HepG2 (cell line): ENCODE results near the gene EDN3. TPM values are rescaled to one million over a fixed set of nuclear protein-coding genes. Genes with fewer than 3 reads are reported as not detected.

Source experiments
- ATAC-seq: fragments of 200-7000 bp; cut with Tn5 transposase; 3 replicates; pipeline ENCODE4 v1.9.1; 2020; ENCODE audit warnings: mild to moderate bottlenecking, moderate library complexity
- BruUV-seq: library from RNA; stranded (reverse); fragments of 400-500 nt; replicated peaks from 2 replicates; lab custom pipeline; 2021; lab: Mats Ljungman, UMichigan
- CTCF ChIA-PET: fragments of 300-600 bp; formaldehyde crosslinking; extraction: SDS; loops from one replicate; lab custom pipeline; 2021; ENCODE audit warnings: low total read pairs, inconsistent platforms, low intra/inter-chr PET ratio; lab: Yijun Ruan, JAX
- POLR2A ChIA-PET: fragments of 350-600 bp; sonication (Branson Sonifier 250); formaldehyde crosslinking; loops from one replicate; lab custom pipeline; 2020; ENCODE audit warnings: antibody characterized with exemption, inconsistent platforms; lab: Yijun Ruan, JAX
- DNase-seq: peaks from one replicate; pipeline ENCODE4 v3.0.0-alpha.2; 2015; ENCODE audit warnings: low spot score
- FAIRE-seq: peaks from 3 replicates; lab custom pipeline; 2011; peaks lifted over from hg19 to GRCh38; lab: Jason Lieb, UNC
- H2AFZ ChIP-seq: one replicate; pipeline ENCODE4 v1.6.1; 2011; ENCODE audit warnings: low read length, inconsistent platforms
- H3K27ac ChIP-seq: fragments of 300-600 bp; 3 replicates; pipeline ENCODE4 v1.8.0; 2011; ENCODE audit warnings: mixed run types, mild to moderate bottlenecking, mixed read lengths, low read length, inconsistent platforms; ENCODE audit not compliant: insufficient read depth; ENCODE audit errors: extremely low read length
- H3K27me3 ChIP-seq, 2 experiments: fragments of 200-600 bp in 1 of 2; 2 replicates in 1 of 2; 3 replicates in 1 of 2; pipeline versions ENCODE4 v1.6.0 to v1.8.0; 2011; ENCODE audit warnings: low read length in 2 of 2, mild to moderate bottlenecking in 2 of 2, moderate library complexity in 2 of 2, inconsistent platforms in 1 of 2; ENCODE audit not compliant: insufficient read depth in 2 of 2, control insufficient read depth in 1 of 2
- H3K36me3 ChIP-seq, 2 experiments: fragments of 200-600 bp in 1 of 2; replicated peaks in 1 of 2; 2 replicates in 1 of 2; 3 replicates in 1 of 2; pipeline versions ENCODE4 v1.5.1 to v1.8.0; 2011; ENCODE audit warnings: low read length in 2 of 2, inconsistent platforms in 1 of 2; ENCODE audit not compliant: insufficient read depth in 2 of 2, control insufficient read depth in 1 of 2
- H3K4me1 ChIP-seq: 2 replicates; pipeline ENCODE4 v1.5.1; 2012; ENCODE audit warnings: low read length, inconsistent platforms; ENCODE audit not compliant: insufficient read depth
- H3K4me2 ChIP-seq: 2 replicates; pipeline ENCODE4 v1.6.0; 2011; ENCODE audit warnings: low read depth, low read length, inconsistent platforms
- H3K4me3 ChIP-seq, 3 experiments: fragments of 200-600 bp in 1 of 3; sonication (generic), shearing (Covaris generic) in 1 of 3; replicated peaks in 1 of 3; 2 replicates each; pipeline ENCODE4 v1.5.1; 2011 to 2016; ENCODE audit warnings: low read length in 3 of 3, inconsistent platforms in 2 of 3, low read depth in 2 of 3, mild to moderate bottlenecking in 2 of 3, control low read depth in 1 of 3, mixed read lengths in 1 of 3; ENCODE audit not compliant: insufficient read depth in 1 of 3
- H3K79me2 ChIP-seq: one replicate; pipeline ENCODE4 v1.6.1; 2011; ENCODE audit warnings: low read length, inconsistent platforms; ENCODE audit not compliant: insufficient read depth
- H3K9ac ChIP-seq: 2 replicates; pipeline ENCODE4 v1.6.0; 2011; ENCODE audit warnings: mild to moderate bottlenecking, low read depth, low read length, inconsistent platforms; ENCODE audit not compliant: insufficient read depth
- H3K9me3 ChIP-seq: 2 replicates; pipeline ENCODE4 v1.5.1; 2012; ENCODE audit warnings: mild to moderate bottlenecking, low read length
- H4K20me1 ChIP-seq: 2 replicates; pipeline ENCODE4 v1.6.0; 2011; ENCODE audit warnings: inconsistent platforms, mild to moderate bottlenecking, low read length, moderate library complexity; ENCODE audit not compliant: insufficient read depth
- CBX1 ChIP-seq: IDR thresholded peaks from one replicate; pipeline ENCODE4 v1.6.1; 2016; ENCODE audit warnings: antibody characterized with exemption, low read depth
- CENPX ChIP-seq: sonication (generic); formaldehyde crosslinking; IDR thresholded peaks from 2 replicates; pipeline ENCODE4 v1.9.0; 2021; ENCODE audit warnings: mild to moderate bottlenecking, missing genetic modification reagents, moderate library complexity
- DR1 ChIP-seq: sonication (generic); formaldehyde crosslinking; IDR thresholded peaks from 2 replicates; pipeline ENCODE4 v1.8.0; 2021; ENCODE audit warnings: mild to moderate bottlenecking, missing genetic modification reagents, inconsistent platforms
- HMG20B ChIP-seq: conservative IDR thresholded peaks from 2 replicates; pipeline ENCODE4 v1.6.1; 2016; ENCODE audit warnings: missing genetic modification reagents, missing compliant biosample characterization
- SP4 ChIP-seq: sonication (generic); formaldehyde crosslinking; IDR thresholded peaks from 2 replicates; pipeline ENCODE4 v1.8.1; 2023; ENCODE audit warnings: mild to moderate bottlenecking, missing genetic modification reagents
- U2AF1 ChIP-seq: fragments of 200-400 bp; formaldehyde crosslinking; optimal IDR thresholded peaks from 2 replicates; pipeline ENCODE3; 2017; ENCODE audit warnings: mild to moderate bottlenecking, low read depth, low read length
- ZFP36L1 ChIP-seq: sonication (generic); formaldehyde crosslinking; IDR thresholded peaks from 2 replicates; pipeline ENCODE4 v1.8.0; 2022; ENCODE audit warnings: mild to moderate bottlenecking, missing genetic modification reagents, moderate library complexity
- ZNF430 ChIP-seq: sonication (generic); formaldehyde crosslinking; IDR thresholded peaks from 2 replicates; pipeline ENCODE4 v1.9.0; 2021; ENCODE audit warnings: mild to moderate bottlenecking, missing genetic modification reagents
- ZNF546 ChIP-seq: sonication (generic); formaldehyde crosslinking; conservative IDR thresholded peaks from 2 replicates; pipeline ENCODE4 v1.8.1; 2023; ENCODE audit warnings: mild to moderate bottlenecking, missing genetic modification reagents
- WGBS: methylation state at CpG from one replicate; pipeline ENCODE4 v1.1.6; 2017; ENCODE audit warnings: low lambda C conversion rate; 5-methylcytosine and 5-hydroxymethylcytosine counted together
- in situ Hi-C: cut with HindIII; loops from 2 replicates; pipeline ENCODE4 v1.10.0; 2017; ENCODE audit warnings: low pct_unique_long_range_greater_than_20kb; ENCODE audit not compliant: extremely low pct_ligation_motif_present
- intact Hi-C: fragments of 100-400 bp; cut with micrococcal nuclease; formaldehyde crosslinking; loops from one replicate; pipeline ENCODE4 v1.10.0; 2022; ENCODE audit not compliant: unreplicated experiment
- polyA plus RNA-seq, 8 experiments: library from polyadenylated mRNA; depleted of rRNA in 3 of 8; stranded (reverse) in 7 of 8; unstranded in 1 of 8; fragments of >200 nt; fragmentation: Illumina TruSeq in 4 of 8; extraction: Trizol in 4 of 8; gene quantifications; 2 replicates each; pipeline versions ENCODE4 v1.2.1 to v1.2.3, GENCODE V29; 2011 to 2016; ENCODE audit warnings: low read depth in 4 of 8, missing spikeins in 1 of 8, mixed read lengths in 1 of 8; ENCODE audit not compliant: insufficient read depth in 1 of 8
- total RNA-seq, 5 experiments: library from RNA; depleted of rRNA; stranded (reverse); fragments of >200 nt; fragmentation: Illumina TruSeq; extraction: Trizol; gene quantifications; 2 replicates each; pipeline ENCODE4 v1.2.3, GENCODE V29; 2016; ENCODE audit warnings: low read depth in 1 of 5
- TF ChIP-seq, protein P1 (sequence below): sonication (generic); formaldehyde crosslinking; IDR thresholded peaks from 2 replicates; pipeline ENCODE4 v1.4.0; 2020; ENCODE audit warnings: missing genetic modification reagents
- TF ChIP-seq, protein P2 (sequence below): sonication (generic); formaldehyde crosslinking; IDR thresholded peaks from 2 replicates; pipeline ENCODE4 v1.4.0; 2020; ENCODE audit warnings: missing genetic modification reagents
- TF ChIP-seq, protein P3 (sequence below): sonication (generic); formaldehyde crosslinking; IDR thresholded peaks from 2 replicates; pipeline ENCODE4 v1.9.0; 2022; ENCODE audit warnings: low read depth, missing genetic modification reagents
- TF ChIP-seq, protein P4 (sequence below): IDR thresholded peaks from 2 replicates; pipeline ENCODE4 v1.6.1; 2016; ENCODE audit warnings: mild to moderate bottlenecking

EDN3 gene
- total and polyA plus RNA-seq, 2 of the 13 experiments (the other 11 are each of a cell fraction or from before 2014, with no cell fraction given), result not detected

DNA sequence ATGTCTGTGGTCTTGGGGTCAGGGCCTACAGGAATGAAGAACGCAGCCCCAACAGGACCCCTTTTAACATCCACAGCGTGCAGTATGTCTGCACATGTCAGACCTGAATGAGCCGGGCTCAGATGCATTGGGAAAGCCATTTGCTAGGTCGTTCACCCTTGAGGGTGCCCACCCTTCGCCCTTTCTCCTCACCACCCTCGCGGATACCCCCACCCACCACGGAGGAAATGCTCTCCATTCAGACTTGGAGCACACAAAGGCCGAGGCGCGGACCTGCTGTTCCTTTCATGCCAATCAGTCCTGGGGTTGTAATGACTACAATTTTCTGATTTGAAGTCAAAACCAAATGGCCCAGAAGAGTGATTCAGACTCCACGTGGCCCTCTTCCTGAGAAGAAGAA, 62.7 kb downstream of the EDN3 start:
- CTCF ChIA-PET, result no interaction called here
- no peak for FAIRE-seq
- intact Hi-C loops, result no loop called here

More for the DNA sequence above, 62.7 kb downstream of the EDN3 start:
- POLR2A ChIA-PET, result no interaction called here
- H3K4me3 ChIP-seq, result no peak overlapping the region
- H4K20me1 ChIP-seq, result no peaks in the 10 kb centered on the region
- peaks cover 0 to 42% of the 10 kb centered on the region in 2 experiments; a peak in 2 of 5 replicates for H3K27me3 ChIP-seq
- no peak overlapping the region for H3K9ac ChIP-seq
- no peak overlapping the region for H3K4me2 ChIP-seq
- H3K4me1 ChIP-seq, result no peaks in the 10 kb centered on the region
- DNase-seq (no peak), ATAC-seq (no peak)
- H2AFZ ChIP-seq, result no peak overlapping the region
- no peaks in the 10 kb centered on the region for H3K79me2 ChIP-seq
- in situ Hi-C loops, result no loop called here
- H3K9me3 ChIP-seq, result no peaks in the 10 kb centered on the region
- WGBS, result 29% methylated on average over 9 of the region's 12 CpGs
- no peaks in the 10 kb centered on the region for H3K36me3 ChIP-seq
- no peak overlapping the region for H3K27ac ChIP-seq
- BruUV-seq, result no TSS peak
- TF ChIP-seq, protein P1, sequence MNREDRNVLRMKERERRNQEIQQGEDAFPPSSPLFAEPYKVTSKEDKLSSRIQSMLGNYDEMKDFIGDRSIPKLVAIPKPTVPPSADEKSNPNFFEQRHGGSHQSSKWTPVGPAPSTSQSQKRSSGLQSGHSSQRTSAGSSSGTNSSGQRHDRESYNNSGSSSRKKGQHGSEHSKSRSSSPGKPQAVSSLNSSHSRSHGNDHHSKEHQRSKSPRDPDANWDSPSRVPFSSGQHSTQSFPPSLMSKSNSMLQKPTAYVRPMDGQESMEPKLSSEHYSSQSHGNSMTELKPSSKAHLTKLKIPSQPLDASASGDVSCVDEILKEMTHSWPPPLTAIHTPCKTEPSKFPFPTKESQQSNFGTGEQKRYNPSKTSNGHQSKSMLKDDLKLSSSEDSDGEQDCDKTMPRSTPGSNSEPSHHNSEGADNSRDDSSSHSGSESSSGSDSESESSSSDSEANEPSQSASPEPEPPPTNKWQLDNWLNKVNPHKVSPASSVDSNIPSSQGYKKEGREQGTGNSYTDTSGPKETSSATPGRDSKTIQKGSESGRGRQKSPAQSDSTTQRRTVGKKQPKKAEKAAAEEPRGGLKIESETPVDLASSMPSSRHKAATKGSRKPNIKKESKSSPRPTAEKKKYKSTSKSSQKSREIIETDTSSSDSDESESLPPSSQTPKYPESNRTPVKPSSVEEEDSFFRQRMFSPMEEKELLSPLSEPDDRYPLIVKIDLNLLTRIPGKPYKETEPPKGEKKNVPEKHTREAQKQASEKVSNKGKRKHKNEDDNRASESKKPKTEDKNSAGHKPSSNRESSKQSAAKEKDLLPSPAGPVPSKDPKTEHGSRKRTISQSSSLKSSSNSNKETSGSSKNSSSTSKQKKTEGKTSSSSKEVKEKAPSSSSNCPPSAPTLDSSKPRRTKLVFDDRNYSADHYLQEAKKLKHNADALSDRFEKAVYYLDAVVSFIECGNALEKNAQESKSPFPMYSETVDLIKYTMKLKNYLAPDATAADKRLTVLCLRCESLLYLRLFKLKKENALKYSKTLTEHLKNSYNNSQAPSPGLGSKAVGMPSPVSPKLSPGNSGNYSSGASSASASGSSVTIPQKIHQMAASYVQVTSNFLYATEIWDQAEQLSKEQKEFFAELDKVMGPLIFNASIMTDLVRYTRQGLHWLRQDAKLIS (CRISPR knock-in tag), result no peak
- TF ChIP-seq, protein P2, sequence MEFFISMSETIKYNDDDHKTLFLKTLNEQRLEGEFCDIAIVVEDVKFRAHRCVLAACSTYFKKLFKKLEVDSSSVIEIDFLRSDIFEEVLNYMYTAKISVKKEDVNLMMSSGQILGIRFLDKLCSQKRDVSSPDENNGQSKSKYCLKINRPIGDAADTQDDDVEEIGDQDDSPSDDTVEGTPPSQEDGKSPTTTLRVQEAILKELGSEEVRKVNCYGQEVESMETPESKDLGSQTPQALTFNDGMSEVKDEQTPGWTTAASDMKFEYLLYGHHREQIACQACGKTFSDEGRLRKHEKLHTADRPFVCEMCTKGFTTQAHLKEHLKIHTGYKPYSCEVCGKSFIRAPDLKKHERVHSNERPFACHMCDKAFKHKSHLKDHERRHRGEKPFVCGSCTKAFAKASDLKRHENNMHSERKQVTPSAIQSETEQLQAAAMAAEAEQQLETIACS (CRISPR knock-in tag), result no peak
- TF ChIP-seq DR1 (CRISPR knock-in tag) (no peak), CBX1 (no peak), HMG20B (CRISPR knock-in tag) (no peak), SP4 (no peak), ZNF546 (CRISPR knock-in tag) (no peak), CENPX (CRISPR knock-in tag) (no peak), ZFP36L1 (no peak), U2AF1 (no peak), ZNF430 (CRISPR knock-in tag) (no peak)
- TF ChIP-seq, protein P3, sequence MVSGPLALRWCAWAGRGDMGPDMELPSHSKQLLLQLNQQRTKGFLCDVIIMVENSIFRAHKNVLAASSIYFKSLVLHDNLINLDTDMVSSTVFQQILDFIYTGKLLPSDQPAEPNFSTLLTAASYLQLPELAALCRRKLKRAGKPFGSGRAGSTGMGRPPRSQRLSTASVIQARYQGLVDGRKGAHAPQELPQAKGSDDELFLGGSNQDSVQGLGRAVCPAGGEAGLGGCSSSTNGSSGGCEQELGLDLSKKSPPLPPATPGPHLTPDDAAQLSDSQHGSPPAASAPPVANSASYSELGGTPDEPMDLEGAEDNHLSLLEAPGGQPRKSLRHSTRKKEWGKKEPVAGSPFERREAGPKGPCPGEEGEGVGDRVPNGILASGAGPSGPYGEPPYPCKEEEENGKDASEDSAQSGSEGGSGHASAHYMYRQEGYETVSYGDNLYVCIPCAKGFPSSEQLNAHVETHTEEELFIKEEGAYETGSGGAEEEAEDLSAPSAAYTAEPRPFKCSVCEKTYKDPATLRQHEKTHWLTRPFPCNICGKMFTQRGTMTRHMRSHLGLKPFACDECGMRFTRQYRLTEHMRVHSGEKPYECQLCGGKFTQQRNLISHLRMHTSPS, result no peak
- TF ChIP-seq, protein P4, sequence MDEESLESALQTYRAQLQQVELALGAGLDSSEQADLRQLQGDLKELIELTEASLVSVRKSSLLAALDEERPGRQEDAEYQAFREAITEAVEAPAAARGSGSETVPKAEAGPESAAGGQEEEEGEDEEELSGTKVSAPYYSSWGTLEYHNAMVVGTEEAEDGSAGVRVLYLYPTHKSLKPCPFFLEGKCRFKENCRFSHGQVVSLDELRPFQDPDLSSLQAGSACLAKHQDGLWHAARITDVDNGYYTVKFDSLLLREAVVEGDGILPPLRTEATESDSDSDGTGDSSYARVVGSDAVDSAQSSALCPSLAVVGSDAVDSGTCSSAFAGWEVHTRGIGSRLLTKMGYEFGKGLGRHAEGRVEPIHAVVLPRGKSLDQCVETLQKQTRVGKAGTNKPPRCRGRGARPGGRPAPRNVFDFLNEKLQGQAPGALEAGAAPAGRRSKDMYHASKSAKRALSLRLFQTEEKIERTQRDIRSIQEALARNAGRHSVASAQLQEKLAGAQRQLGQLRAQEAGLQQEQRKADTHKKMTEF, result no peak
